GM06990 (cell line): ENCODE results near the gene GALNT8.

Experiments used
- DNase-seq: peaks from one replicate; pipeline ENCODE4 v3.0.0-alpha.2; 2011; ENCODE audit not compliant: insufficient read length; ENCODE audit errors: extremely low read depth
- H3K27me3 ChIP-seq: replicated peaks from 2 replicates; pipeline ENCODE4 v1.6.0; 2011; ENCODE audit warnings: low read length; ENCODE audit not compliant: control insufficient read depth, insufficient read depth
- H3K36me3 ChIP-seq: 2 replicates; pipeline ENCODE4 v1.5.1; 2011; ENCODE audit warnings: low read length; ENCODE audit not compliant: control insufficient read depth, insufficient read depth
- H3K4me3 ChIP-seq: replicated peaks from 2 replicates; pipeline ENCODE4 v1.5.1; 2011; ENCODE audit warnings: low read depth, mild to moderate bottlenecking, control low read depth, low read length
- TF ChIP-seq, protein P1 (sequence below): IDR thresholded peaks from 2 replicates; pipeline ENCODE4 v1.5.1; 2011; ENCODE audit warnings: low read length, control low read depth, mild to moderate bottlenecking, inconsistent platforms; ENCODE audit not compliant: insufficient read depth, poor library complexity, severe bottlenecking

Gene GALNT8

DNA sequence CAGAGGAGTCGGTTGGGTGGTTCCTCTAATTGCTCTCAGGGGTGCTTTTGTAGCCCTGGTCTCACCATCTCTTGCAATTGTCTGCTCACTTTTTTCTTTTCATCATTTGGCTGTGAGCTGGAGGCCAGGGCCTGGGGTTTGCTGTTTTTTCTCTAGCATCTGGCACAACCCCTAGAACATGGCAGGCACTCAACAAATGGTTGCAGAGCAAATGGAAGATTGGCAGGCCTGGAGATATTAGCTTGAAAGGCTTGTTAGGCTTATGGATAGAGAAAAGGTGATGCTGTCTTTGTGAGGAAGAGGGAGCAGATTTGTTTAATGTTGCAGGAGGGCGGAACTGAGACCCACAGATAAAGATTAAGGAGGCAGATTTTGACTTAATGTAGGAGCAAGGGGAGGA, 47.0 kb downstream of the GALNT8 start:
- Histone ChIP-seq H3K4me3 (no peak overlapping the region), H3K27me3 (peaks cover 1% of the 10 kb centered on the region; the same call in 1 of the 2 replicates), H3K36me3 (no peaks in the 10 kb centered on the region)
- TF ChIP-seq, protein P1, sequence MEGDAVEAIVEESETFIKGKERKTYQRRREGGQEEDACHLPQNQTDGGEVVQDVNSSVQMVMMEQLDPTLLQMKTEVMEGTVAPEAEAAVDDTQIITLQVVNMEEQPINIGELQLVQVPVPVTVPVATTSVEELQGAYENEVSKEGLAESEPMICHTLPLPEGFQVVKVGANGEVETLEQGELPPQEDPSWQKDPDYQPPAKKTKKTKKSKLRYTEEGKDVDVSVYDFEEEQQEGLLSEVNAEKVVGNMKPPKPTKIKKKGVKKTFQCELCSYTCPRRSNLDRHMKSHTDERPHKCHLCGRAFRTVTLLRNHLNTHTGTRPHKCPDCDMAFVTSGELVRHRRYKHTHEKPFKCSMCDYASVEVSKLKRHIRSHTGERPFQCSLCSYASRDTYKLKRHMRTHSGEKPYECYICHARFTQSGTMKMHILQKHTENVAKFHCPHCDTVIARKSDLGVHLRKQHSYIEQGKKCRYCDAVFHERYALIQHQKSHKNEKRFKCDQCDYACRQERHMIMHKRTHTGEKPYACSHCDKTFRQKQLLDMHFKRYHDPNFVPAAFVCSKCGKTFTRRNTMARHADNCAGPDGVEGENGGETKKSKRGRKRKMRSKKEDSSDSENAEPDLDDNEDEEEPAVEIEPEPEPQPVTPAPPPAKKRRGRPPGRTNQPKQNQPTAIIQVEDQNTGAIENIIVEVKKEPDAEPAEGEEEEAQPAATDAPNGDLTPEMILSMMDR = no peak
- DNase-seq = no peak

DNA sequence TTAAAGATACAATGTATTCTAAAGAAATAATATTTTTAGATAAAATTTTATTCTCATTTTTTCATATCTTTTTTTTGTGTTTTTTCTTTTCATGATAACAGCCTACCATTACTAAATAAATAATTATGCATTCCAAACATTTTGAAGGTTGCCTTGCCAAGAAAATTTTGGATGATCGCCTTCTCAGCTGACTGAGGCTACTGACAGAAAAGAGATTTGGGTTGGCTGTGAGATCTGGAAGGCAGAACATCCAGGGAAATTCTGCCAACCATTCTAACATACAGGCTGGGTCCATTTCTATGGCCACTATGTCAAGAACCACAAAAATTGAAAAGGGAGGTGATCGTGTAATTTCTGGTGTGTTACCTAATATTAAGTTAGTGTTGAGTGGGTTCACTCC, 48.1 kb downstream of the GALNT8 start:
- TF ChIP-seq, protein P1 = no peak
- no peaks in the 10 kb centered on the region for H3K36me3 ChIP-seq
- peaks cover 2% of the 10 kb centered on the region; the same call in 1 of the 2 replicates for H3K27me3 ChIP-seq
- no peak overlapping the region for H3K4me3 ChIP-seq
- no peak for DNase-seq

DNA sequence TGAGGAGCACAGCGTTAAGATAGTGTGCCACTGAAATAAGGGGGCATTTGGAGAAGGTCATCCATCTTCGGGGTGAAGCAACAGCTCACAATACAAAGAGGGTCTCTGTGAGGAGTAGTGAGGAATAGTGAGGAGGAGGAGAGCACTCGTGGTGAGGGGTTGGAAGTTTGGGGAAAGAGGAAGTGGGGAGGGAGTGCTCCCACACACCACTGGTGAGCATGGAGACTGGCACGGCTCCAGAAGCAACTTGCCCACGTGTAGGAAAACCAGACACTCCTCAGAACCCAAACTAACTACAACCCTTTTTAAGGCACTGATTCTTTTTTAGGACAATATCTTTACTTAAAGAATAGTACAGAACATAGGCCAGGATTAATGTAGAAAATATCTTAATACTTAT, 48.9 kb downstream of the GALNT8 start:
- TF ChIP-seq, protein P1 = no peak
- no peak overlapping the region for H3K4me3 ChIP-seq
- no peaks in the 10 kb centered on the region for H3K36me3 ChIP-seq
- no peak for DNase-seq
- peaks cover 2% of the 10 kb centered on the region; the same call in 1 of the 2 replicates for H3K27me3 ChIP-seq

DNA sequence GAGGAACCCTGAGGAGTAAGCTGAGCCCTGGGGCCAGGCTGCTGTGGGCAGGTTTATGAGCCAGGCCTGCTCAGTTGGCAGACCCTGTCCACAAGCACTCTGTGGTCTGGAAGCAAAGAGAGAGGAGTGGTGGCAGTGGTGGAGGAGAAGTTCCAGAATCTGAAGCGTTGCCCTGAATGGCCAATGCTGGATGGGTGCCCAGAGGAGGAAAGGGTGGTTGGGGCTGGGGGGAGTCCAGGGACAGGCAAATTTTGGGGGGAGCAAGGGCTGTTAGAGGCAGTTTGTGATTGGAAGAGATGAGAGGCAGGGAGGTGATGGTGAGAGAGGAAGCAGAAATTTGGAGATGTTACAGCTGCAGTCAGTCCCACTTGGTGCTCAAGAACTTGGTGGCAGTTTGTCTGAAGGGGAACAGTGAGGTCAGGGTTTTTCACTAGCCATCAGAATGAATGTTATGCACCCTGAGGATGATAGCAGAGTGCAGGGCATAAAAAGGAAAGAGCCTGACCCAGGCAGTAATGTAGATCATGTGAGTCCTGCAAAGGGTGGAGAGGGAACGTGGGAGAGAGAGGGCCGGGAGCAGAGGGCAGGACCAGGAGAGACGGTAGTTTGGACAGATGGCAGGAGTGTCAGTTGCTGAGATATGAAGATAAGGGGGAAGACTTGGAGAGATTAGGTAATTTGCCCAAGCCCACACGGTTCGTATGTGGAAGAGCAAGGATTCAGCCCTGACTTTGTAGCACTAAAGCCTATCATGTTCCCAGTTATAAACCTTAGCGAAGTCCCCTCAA, 51.2 kb downstream of the GALNT8 start:
- Histone ChIP-seq H3K27me3 (peaks cover 2% of the 10 kb centered on the region; the same call in 1 of the 2 replicates), H3K4me3 (no peak overlapping the region), H3K36me3 (no peaks in the 10 kb centered on the region)
- no peak for DNase-seq
- TF ChIP-seq, protein P1 = no peak

DNA sequence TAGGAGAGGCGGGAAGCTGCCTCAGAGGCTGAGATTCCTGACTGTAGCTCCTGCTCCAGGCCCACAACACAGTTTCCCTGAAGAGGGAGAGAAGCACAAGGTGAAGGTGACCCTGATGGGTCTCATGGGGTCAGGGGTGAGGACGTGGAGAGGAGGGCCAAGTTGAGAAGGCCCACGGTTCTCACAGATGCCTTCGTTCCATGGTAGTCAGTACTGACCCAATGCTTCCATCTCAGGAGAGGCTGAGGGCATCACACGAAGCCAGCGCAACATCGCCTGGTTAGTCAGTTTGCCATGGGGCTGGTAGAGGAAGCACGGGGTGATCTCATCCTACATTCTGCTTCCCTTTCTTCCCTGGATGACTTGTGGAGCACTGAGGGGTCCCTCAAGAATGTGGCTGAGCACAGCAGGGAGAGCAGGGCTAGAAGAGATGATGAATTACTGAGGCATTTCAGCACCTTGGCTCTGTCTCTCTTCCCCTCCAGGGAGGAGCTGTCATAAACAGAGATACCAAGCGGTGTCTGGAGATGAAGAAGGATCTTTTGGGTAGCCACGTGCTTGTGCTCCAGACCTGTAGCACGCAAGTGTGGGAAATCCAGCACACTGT, 51.9 kb downstream of the GALNT8 start:
- no peak for DNase-seq
- H3K36me3 ChIP-seq = no peaks in the 10 kb centered on the region
- TF ChIP-seq, protein P1 = no peak
- H3K4me3 ChIP-seq = no peak overlapping the region
- H3K27me3 ChIP-seq = peaks cover 2% of the 10 kb centered on the region; the same call in 1 of the 2 replicates

DNA sequence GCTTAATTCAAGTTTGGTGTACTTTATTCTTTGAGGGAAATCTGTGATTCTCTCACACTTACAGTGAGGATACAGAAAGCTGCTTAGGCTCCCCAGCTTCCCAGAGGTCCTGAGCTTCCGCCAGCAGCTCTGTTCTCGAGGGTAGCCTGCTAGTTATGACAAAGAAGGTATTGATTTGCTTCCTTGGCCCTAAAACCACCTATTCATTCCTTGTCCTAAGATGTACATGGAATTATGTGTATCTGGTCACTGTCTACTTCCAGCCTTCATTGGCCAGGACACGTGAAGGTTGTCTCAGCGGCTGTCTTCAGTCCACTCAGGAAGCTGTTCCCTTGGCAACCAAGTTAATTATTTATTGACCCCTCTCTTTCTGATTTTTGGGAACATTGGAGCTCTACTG, 55.7 kb downstream of the GALNT8 start:
- DNase-seq = no peak
- H3K27me3 ChIP-seq = peaks cover 5% of the 10 kb centered on the region
- TF ChIP-seq, protein P1 = no peak
- no peaks in the 10 kb centered on the region for H3K36me3 ChIP-seq
- no peak overlapping the region for H3K4me3 ChIP-seq
